ENCODE measurements around the gene FTO.

FTO gene

DNA sequence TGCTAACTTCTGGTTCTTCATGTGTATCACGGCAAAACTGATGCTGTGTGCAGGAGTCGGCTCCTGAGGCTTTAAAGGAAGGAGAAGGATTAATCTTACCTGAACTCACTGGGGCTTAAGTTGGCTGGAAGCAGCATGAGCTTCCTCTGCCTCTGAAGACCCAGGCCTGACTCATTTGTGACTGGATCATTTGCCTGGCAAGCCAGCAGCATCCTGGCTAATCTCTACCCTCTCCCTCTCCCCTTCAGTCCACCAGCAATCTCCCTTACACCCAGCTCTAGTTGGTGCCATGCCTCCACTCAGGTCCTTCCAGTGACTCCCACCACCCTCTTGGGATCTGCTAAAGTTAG lies 432.3 kb downstream of the FTO start:
- no peaks in the 10 kb centered on the region for H3K9me2 ChIP-seq (replicated peaks; ENCODE audit: insufficient read depth, low read length)
- no peak for TF ChIP-seq EZH2phosphoT487 (conservative IDR thresholded peaks at IDR 0.05; ENCODE audit: low read length)
- TF ChIP-seq, protein P1, sequence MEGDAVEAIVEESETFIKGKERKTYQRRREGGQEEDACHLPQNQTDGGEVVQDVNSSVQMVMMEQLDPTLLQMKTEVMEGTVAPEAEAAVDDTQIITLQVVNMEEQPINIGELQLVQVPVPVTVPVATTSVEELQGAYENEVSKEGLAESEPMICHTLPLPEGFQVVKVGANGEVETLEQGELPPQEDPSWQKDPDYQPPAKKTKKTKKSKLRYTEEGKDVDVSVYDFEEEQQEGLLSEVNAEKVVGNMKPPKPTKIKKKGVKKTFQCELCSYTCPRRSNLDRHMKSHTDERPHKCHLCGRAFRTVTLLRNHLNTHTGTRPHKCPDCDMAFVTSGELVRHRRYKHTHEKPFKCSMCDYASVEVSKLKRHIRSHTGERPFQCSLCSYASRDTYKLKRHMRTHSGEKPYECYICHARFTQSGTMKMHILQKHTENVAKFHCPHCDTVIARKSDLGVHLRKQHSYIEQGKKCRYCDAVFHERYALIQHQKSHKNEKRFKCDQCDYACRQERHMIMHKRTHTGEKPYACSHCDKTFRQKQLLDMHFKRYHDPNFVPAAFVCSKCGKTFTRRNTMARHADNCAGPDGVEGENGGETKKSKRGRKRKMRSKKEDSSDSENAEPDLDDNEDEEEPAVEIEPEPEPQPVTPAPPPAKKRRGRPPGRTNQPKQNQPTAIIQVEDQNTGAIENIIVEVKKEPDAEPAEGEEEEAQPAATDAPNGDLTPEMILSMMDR (IDR thresholded peaks at IDR 0.05; ENCODE audit: insufficient read depth, low read length, poor library complexity, severe bottlenecking): no peak
- H3K4me2 ChIP-seq (ENCODE audit: low read depth, low read length, poor library complexity, severe bottlenecking): no peak overlapping the region
- no peaks in the 10 kb centered on the region for H3K79me2 ChIP-seq (ENCODE audit: insufficient read depth, low read length)
- no peak overlapping the region for H3K9ac ChIP-seq (ENCODE audit: low read length)
- no peaks in the 10 kb centered on the region for H3K27me3 ChIP-seq (ENCODE audit: low read length)
- no peaks in the 10 kb centered on the region for H3K9me3 ChIP-seq (ENCODE audit: insufficient read depth, low read length)
- H3K27ac ChIP-seq (ENCODE audit: low read depth, low read length): no peak overlapping the region
- H3K4me3 ChIP-seq (ENCODE audit: insufficient read depth, low read length, poor library complexity, severe bottlenecking): no peak overlapping the region
- no peaks in the 10 kb centered on the region for H3K36me3 ChIP-seq (ENCODE audit: low read length)
- H4K20me1 ChIP-seq (ENCODE audit: low read depth, low read length): no peaks in the 10 kb centered on the region
- no peak overlapping the region for H2AFZ ChIP-seq (ENCODE audit: low read depth, low read length, severe bottlenecking)
- no peaks in the 10 kb centered on the region for H3F3A ChIP-seq (ENCODE audit: insufficient read depth)

DNA sequence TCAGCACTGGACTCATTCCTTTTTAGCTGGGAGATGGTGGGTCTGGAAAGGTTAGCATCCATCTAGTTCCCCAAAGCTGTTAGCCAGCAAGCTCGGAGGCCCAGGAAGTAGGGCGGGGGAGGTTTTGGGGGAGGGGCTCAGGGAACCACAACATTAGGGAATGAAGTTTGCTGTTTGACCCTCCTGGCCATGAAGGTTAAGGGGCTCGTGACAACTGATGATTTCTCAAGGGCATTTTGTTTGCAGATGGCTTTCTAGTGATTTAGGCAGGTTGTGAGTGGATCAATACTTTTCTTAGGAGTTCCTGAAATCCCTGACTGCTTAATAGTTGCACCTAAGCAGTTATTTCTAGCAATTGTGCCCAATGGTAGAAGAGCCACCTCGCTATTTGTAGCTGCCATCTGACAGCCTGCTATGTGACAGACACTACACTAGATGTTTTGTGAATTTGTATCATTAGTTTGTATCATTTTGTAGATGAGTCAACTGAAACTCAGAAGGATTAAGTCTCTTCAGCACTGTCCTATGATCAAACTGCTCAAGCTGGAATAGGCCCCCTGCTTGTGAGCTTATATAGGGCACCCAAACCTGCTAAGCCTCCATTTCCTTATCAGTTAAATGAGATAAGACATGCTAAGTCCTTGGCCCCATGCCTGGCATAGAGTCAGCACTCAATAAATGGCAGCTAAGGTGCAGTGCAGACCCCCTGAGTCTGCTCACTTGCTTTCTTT lies 436.3 kb downstream of the FTO start:
- no peak overlapping the region for H3K4me3 ChIP-seq (ENCODE audit: insufficient read depth, low read length, poor library complexity, severe bottlenecking)
- H2AFZ ChIP-seq (ENCODE audit: low read depth, low read length, severe bottlenecking): no peak overlapping the region
- no peaks in the 10 kb centered on the region for H4K20me1 ChIP-seq (ENCODE audit: low read depth, low read length)
- H3K9me2 ChIP-seq (replicated peaks; ENCODE audit: insufficient read depth, low read length): no peaks in the 10 kb centered on the region
- H3K9me3 ChIP-seq (ENCODE audit: insufficient read depth, low read length): no peaks in the 10 kb centered on the region
- H3K36me3 ChIP-seq (ENCODE audit: low read length): no peaks in the 10 kb centered on the region
- H3K79me2 ChIP-seq (ENCODE audit: insufficient read depth, low read length): no peaks in the 10 kb centered on the region
- no peak overlapping the region for H3K27ac ChIP-seq (ENCODE audit: low read depth, low read length)
- H3K9ac ChIP-seq (ENCODE audit: low read length): no peak overlapping the region
- TF ChIP-seq, protein P1 (IDR thresholded peaks at IDR 0.05; ENCODE audit: insufficient read depth, low read length, poor library complexity, severe bottlenecking): no peak
- no peak for TF ChIP-seq EZH2phosphoT487 (conservative IDR thresholded peaks at IDR 0.05; ENCODE audit: low read length)
- no peaks in the 10 kb centered on the region for H3F3A ChIP-seq (ENCODE audit: insufficient read depth)
- H3K4me2 ChIP-seq (ENCODE audit: low read depth, low read length, poor library complexity, severe bottlenecking): no peak overlapping the region
- H3K27me3 ChIP-seq (ENCODE audit: low read length): no peaks in the 10 kb centered on the region

DNA sequence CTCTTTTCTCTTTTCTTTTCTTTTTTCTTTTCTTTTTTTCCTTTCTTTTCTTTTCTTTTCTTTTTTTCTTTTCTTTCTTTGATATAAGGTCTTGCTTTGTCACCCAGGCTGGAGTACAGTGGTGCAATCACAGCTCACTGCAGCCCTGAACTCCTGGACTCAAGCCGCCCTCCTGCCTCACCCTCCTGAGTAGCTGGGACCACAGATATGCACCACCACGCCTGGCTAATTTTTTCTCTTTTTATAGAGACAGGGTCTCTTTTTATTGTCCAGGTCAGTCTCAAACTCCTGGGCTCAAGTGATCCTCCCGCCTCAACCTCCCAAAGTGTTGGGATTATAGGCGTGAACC lies 436.8 kb downstream of the FTO start:
- H3K27ac ChIP-seq (ENCODE audit: low read depth, low read length): no peak overlapping the region
- H3K36me3 ChIP-seq (ENCODE audit: low read length): no peaks in the 10 kb centered on the region
- no peak overlapping the region for H3K4me2 ChIP-seq (ENCODE audit: low read depth, low read length, poor library complexity, severe bottlenecking)
- TF ChIP-seq, protein P1 (IDR thresholded peaks at IDR 0.05; ENCODE audit: insufficient read depth, low read length, poor library complexity, severe bottlenecking): no peak
- TF ChIP-seq EZH2phosphoT487 (conservative IDR thresholded peaks at IDR 0.05; ENCODE audit: low read length): no peak
- H3K27me3 ChIP-seq (ENCODE audit: low read length): no peaks in the 10 kb centered on the region
- no peak overlapping the region for H3K9ac ChIP-seq (ENCODE audit: low read length)
- H2AFZ ChIP-seq (ENCODE audit: low read depth, low read length, severe bottlenecking): no peak overlapping the region
- no peak overlapping the region for H3K4me3 ChIP-seq (ENCODE audit: insufficient read depth, low read length, poor library complexity, severe bottlenecking)
- no peaks in the 10 kb centered on the region for H3F3A ChIP-seq (ENCODE audit: insufficient read depth)
- H3K9me3 ChIP-seq (ENCODE audit: insufficient read depth, low read length): no peaks in the 10 kb centered on the region
- H3K9me2 ChIP-seq (replicated peaks; ENCODE audit: insufficient read depth, low read length): no peaks in the 10 kb centered on the region
- H3K79me2 ChIP-seq (ENCODE audit: insufficient read depth, low read length): no peaks in the 10 kb centered on the region
- H4K20me1 ChIP-seq (ENCODE audit: low read depth, low read length): no peaks in the 10 kb centered on the region
